SK-N-MC (cell line): ENCODE results near the gene STARD9.
A peak's percentile ranks its signal among the peaks of the same experiment; 100 is the strongest.

Experiments used
- DNase-seq: peaks from one replicate; pipeline ENCODE4 v3.0.0-alpha.2; 2011; ENCODE audit warnings: low read depth, low spot score
- H3K27ac ChIP-seq: fragments of 200-600 bp; sonication (generic); 2 replicates; pipeline ENCODE4 v1.5.1; 2016; ENCODE audit warnings: mixed run types
- H3K36me3 ChIP-seq: fragments of 200-600 bp; sonication (generic); 2 replicates; pipeline ENCODE4 v1.6.1; 2017; ENCODE audit warnings: antibody characterized with exemption, low read length, mixed read lengths; ENCODE audit not compliant: insufficient read depth
- H3K4me3 ChIP-seq: fragments of 200-600 bp; sonication (generic); 2 replicates; pipeline ENCODE4 v1.5.1; 2016
- H3K9ac ChIP-seq: fragments of 200-600 bp; sonication (generic); 2 replicates; pipeline ENCODE4 v1.8.0; 2017; ENCODE audit warnings: mixed run types, mixed read lengths; ENCODE audit not compliant: insufficient read length
- H3K9me3 ChIP-seq: fragments of 200-600 bp; sonication (generic); 2 replicates; pipeline ENCODE4 v1.6.1; 2017; ENCODE audit warnings: low read depth, mild to moderate bottlenecking, antibody characterized with exemption, low read length, moderate library complexity, mixed read lengths
- EZH2 ChIP-seq: fragments of 200-600 bp; sonication (generic); IDR thresholded peaks from one replicate; pipeline ENCODE4 v1.6.1; 2017; ENCODE audit warnings: antibody characterized with exemption
- FOXP2 ChIP-seq: optimal IDR thresholded peaks from 2 replicates; pipeline ENCODE3; 2011; ENCODE audit warnings: mild to moderate bottlenecking, moderate library complexity; ENCODE audit not compliant: insufficient read depth; ENCODE audit errors: extremely low read length, control extremely low read depth
- POLR2AphosphoS5 ChIP-seq: IDR thresholded peaks from 2 replicates; pipeline ENCODE4 v1.6.1; 2012; ENCODE audit warnings: mild to moderate bottlenecking, low read depth, low read length, borderline replicate concordance

The STARD9 gene

DNA sequence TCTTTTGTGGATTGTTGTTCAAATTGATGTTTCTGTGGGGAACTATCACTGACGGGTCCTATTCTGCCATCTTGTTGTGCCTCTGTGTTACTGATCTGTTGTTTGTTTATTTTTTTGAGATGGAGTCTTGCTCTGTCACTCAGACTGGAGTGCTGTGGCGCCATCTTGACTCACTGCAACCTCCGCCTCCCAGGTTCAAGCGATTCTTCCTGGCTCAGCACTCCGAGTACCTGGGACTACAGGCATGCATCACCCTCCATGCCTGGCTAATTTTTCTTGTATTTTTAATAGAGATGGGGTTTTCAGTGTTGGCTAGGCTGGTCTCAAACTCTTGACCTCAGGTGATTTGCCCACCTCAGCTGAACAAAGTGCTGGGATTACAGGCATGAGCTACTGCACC, 129.9 kb downstream of the STARD9 start:
- TF ChIP-seq FOXP2, result no peak
- TF ChIP-seq POLR2AphosphoS5, result no peak
- no peak for TF ChIP-seq EZH2
- no peak overlapping the region for H3K27ac ChIP-seq
- no peak for DNase-seq
- peaks cover 9% of the 10 kb centered on the region for H3K36me3 ChIP-seq
- no peak overlapping the region for H3K9ac ChIP-seq
- no peaks in the 10 kb centered on the region for H3K9me3 ChIP-seq
- H3K4me3 ChIP-seq, result no peak overlapping the region

DNA sequence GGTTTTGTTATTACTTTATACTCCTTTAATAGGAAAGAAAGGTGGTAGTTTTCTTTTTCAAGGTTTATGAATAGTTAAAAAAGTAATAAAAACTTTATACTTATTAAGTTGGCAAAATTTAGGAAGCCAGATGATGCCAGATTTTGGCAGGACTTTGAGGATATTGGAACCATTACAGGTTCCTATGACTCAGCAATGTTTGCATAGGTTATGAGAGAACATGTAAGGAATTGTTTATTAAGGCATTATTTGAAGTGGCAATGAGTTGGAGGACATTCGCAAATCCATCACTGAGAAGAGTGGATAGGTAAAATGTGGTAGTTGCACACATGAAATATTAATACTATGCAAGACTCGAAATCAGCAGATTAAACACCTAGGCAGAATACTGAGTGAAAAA, 131.7 kb downstream of the STARD9 start:
- no peaks in the 10 kb centered on the region for H3K9me3 ChIP-seq
- TF ChIP-seq FOXP2, result no peak
- TF ChIP-seq EZH2, result no peak
- no peak for TF ChIP-seq POLR2AphosphoS5
- no peak overlapping the region for H3K27ac ChIP-seq
- no peaks in the 10 kb centered on the region for H3K36me3 ChIP-seq
- no peak overlapping the region for H3K4me3 ChIP-seq
- no peak overlapping the region for H3K9ac ChIP-seq
- DNase-seq, result no peak

DNA sequence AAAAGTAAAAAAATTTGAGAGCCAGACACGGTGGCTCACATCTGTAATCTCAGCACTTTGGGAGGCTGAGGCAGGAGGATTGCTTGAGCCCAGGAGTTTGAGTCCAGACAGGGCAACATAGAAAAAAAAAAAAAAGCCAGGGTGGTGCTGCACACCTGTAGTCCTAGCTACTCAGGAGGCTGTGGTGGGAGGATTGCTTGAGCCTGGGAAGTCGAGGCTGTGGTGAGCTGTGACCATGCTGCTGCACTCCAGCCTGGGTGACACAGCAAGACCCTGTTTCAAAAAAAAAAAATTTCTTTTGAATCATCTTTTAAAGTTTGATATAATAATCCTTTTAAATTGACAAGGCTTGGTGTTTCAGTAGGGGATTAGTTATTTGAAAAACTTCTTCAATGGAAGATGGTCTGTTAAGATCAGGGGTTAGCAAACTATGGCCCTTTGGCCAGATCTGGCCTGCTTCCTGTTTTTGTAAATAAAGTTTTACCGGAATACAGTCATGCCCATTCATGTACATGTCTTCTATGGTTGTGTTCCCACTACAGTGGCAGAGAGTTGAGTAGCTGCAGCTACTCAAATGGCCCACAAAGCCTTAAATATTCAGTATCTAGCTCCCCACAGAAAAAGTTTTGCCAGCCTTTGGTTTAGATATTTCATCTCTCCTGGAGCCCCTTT, 132.6 kb downstream of the STARD9 start:
- no peak overlapping the region for H3K4me3 ChIP-seq
- H3K27ac ChIP-seq, result 0 out of 2 replicates have a peak overlapping the region, but pooled peaks have one; percentile 12

DNA sequence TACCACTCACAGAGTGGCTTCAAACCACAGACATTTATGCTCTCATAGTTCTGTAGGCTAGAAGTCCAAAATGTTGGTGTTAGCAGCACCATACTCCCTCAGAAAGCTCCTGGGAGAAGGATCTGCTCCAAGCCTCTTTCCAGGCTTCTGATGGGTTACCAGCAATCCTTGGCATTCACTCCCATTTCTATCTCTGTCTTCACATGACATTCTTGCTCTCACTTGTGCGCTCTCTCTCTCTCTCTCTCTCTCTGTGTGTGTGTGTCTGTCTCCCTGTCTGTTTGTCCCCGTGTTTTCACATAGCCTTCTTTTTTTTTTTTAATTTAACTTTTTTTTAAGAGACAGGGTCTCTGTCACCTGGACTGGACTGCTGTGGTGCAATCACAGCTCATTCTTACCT, 135.3 kb downstream of the STARD9 start:
- TF ChIP-seq POLR2AphosphoS5, result no peak
- TF ChIP-seq FOXP2, result no peak
- TF ChIP-seq EZH2, result no peak
- DNase-seq, result no peak
- no peak overlapping the region for H3K4me3 ChIP-seq
- H3K9me3 ChIP-seq, result no peaks in the 10 kb centered on the region
- no peak overlapping the region for H3K27ac ChIP-seq
- H3K9ac ChIP-seq, result no peak overlapping the region
- no peaks in the 10 kb centered on the region for H3K36me3 ChIP-seq

More for the DNA sequence above, 132.6 kb downstream of the STARD9 start:
- no peaks in the 10 kb centered on the region for H3K9me3 ChIP-seq
- no peak for DNase-seq
- no peak for TF ChIP-seq FOXP2
- no peak for TF ChIP-seq POLR2AphosphoS5
- no peak for TF ChIP-seq EZH2
- no peak overlapping the region for H3K9ac ChIP-seq
- H3K36me3 ChIP-seq, result no peaks in the 10 kb centered on the region

DNA sequence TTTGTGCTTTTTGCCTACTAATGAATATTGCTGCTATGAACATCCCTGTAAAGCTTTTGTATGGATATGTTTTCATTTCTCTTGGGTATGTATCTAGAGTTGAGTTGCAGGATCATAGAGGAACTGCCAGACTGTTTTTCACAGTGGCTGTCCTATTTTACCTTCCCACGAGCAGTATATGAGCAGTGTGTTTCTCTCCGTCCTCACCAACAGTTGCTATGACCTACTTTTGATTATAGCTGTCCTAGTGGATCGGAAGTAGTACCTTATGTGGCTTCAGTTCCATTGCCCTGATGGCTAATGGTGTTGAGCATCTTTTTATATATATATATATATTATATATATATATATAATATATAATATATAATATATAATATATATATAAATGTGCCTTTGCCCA, 136.3 kb downstream of the STARD9 start:
- Histone ChIP-seq H3K36me3 (no peaks in the 10 kb centered on the region), H3K9me3 (no peaks in the 10 kb centered on the region), H3K9ac (no peak overlapping the region), H3K4me3 (no peak overlapping the region), H3K27ac (no peak overlapping the region)
- TF ChIP-seq EZH2, result no peak
- no peak for TF ChIP-seq POLR2AphosphoS5
- TF ChIP-seq FOXP2, result no peak
- DNase-seq, result no peak

DNA sequence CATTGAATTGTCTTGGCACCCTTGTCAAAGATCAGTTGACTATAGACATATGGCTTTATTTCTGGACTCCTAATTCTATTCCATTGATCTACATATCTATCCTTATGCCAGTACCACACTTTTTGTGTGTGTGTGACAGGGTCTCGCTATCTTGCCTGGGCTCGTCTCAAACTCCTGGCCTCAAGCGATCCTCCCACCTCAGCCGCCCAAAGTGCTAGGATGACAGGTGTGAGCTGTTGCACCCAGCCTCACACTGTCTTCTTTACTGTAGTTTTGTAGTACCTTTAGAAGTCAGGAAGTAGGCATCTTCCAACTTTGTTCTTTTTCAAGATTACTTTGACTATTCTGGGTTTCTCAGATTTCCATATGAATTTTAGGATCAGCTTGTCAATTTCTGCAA, 137.2 kb downstream of the STARD9 start:
- H3K36me3 ChIP-seq, result no peaks in the 10 kb centered on the region
- TF ChIP-seq EZH2 (no peak), FOXP2 (no peak), POLR2AphosphoS5 (no peak)
- H3K4me3 ChIP-seq, result no peak overlapping the region
- H3K9me3 ChIP-seq, result no peaks in the 10 kb centered on the region
- no peak overlapping the region for H3K27ac ChIP-seq
- DNase-seq, result no peak
- no peak overlapping the region for H3K9ac ChIP-seq

DNA sequence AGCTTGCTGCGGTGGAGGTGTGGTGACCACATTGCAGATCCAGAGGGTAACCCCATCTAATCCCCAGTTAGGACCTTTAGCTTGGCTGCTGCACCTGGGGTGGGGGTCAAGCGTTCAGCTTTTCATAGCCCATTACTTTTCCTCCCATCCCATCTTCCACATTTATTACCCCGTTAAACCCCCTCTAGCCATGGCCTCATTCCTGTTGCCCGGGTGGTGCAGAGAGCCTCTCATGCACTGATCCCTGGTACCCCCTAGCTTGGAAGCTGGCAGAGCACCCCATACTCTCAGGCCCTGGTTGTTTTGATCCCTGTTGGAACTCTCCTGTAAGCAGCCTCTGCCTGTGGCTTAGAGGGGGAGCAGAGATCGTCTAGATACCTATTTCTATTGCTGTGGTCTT, 140.7 kb downstream of the STARD9 start:
- DNase-seq, result no peak
- no peak overlapping the region for H3K27ac ChIP-seq
- no peak overlapping the region for H3K9ac ChIP-seq
- TF ChIP-seq EZH2 (no peak), FOXP2 (no peak), POLR2AphosphoS5 (no peak)
- peaks cover 9% of the 10 kb centered on the region; the same call in 1 of the 2 replicates for H3K36me3 ChIP-seq
- no peak overlapping the region for H3K4me3 ChIP-seq
- no peaks in the 10 kb centered on the region for H3K9me3 ChIP-seq

DNA sequence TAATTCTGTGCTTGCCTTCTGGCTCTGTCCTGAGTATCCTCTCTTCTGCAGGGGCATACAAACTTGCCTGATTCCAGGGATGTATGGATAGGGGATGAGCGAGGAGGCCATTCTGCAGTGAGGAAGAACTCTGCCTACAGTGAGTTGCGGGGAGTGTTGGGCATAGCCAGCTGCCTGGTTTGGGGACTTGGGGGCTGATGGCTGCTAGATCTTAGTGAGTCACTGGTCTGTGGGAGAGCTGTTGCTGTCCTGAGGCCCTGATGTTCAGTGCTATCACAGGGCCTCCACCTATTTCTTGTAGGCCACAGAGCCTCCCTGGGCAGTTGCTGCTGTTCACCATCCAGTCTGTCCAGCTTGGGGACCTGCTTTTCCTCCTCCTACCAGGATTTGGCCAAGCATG, 141.2 kb downstream of the STARD9 start:
- Histone ChIP-seq H3K36me3 (peaks cover 9% of the 10 kb centered on the region; the same call in 1 of the 2 replicates), H3K27ac (no peak overlapping the region), H3K9me3 (no peaks in the 10 kb centered on the region), H3K9ac (no peak overlapping the region), H3K4me3 (no peak overlapping the region)
- no peak for DNase-seq
- TF ChIP-seq EZH2, result no peak
- no peak for TF ChIP-seq POLR2AphosphoS5
- TF ChIP-seq FOXP2, result no peak

DNA sequence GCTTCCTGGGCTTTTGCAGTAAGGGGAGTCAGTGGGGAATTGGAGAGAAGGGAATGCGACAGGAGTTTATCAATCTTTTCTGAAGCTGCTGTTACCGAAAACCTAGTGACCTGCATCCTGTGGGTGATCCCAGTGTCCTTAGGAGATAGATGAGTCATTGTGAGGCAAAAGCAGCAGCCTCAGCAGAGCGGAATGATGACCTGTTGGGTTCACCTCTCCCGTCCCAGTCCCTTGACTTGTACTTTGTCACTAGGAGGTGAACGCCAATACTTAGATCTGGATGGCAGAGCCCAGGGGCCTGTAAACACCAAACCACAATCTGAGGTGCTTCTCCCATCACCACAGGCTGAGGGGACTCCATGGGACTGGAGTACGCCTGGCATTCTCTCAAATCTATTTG, 143.6 kb downstream of the STARD9 start:
- TF ChIP-seq POLR2AphosphoS5, result no peak
- TF ChIP-seq EZH2, result no peak
- TF ChIP-seq FOXP2, result no peak
- Histone ChIP-seq H3K9me3 (no peaks in the 10 kb centered on the region), H3K9ac (no peak overlapping the region), H3K4me3 (no peak overlapping the region), H3K36me3 (peaks cover 25% of the 10 kb centered on the region), H3K27ac (no peak overlapping the region)
- no peak for DNase-seq
